Measurements from ENCODE around the gene BNIP5.

Gene BNIP5

DNA sequence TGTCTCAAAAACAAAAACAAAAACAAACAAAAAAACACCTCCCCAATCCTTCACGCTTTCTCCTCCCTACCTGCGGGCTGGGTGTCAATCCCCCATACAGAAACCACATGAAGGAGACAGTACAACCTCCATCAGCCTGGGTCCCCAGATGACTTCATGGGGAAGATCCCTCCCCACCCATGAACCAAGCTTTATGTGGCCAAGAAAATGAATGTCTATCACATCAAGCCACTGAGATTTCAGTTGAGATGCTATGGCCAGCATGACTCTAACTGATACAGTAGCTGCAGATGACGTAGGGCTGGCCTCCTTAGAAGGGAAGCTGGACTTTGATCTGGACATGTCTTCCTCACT lies 21.2 kb upstream of the BNIP5 start:
- peaks cover 33% of the 10 kb centered on the region for H3K4me1 Mint-ChIP-seq (ENCODE audit: low read depth)
- H3K36me3 Mint-ChIP-seq (ENCODE audit: low read depth), result no peaks in the 10 kb centered on the region
- no peaks in the 10 kb centered on the region for H3K27me3 Mint-ChIP-seq
- H3K4me3 Mint-ChIP-seq, result no peak overlapping the region
- peaks cover 6% of the 10 kb centered on the region for H3K9me3 Mint-ChIP-seq
- no peak overlapping the region for H3K27ac Mint-ChIP-seq

DNA sequence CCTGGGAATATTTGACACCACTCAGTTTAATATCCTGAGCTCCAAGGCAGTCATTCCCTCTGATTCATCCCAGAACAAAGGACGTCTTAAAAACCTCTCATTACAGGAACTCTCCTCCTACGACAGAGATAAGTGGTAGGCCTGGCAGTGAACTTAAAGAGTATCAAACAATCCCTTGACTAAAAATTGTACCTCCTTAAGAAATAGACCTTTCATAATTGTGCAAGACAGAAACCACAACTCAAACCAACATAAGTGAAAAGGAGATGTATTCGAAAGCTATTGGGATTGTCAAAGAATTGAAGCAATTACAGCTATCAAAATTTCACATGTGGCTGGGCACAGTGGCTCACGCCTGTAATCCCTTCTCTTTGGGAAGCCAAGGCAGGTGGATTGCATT lies 19.1 kb upstream of the BNIP5 start:
- H3K27ac Mint-ChIP-seq, result no peak overlapping the region
- H3K4me1 Mint-ChIP-seq (ENCODE audit: low read depth), result peaks cover 33% of the 10 kb centered on the region
- H3K4me3 Mint-ChIP-seq, result no peak overlapping the region
- H3K36me3 Mint-ChIP-seq (ENCODE audit: low read depth), result no peaks in the 10 kb centered on the region
- H3K9me3 Mint-ChIP-seq, result peaks cover 11% of the 10 kb centered on the region
- no peaks in the 10 kb centered on the region for H3K27me3 Mint-ChIP-seq

DNA sequence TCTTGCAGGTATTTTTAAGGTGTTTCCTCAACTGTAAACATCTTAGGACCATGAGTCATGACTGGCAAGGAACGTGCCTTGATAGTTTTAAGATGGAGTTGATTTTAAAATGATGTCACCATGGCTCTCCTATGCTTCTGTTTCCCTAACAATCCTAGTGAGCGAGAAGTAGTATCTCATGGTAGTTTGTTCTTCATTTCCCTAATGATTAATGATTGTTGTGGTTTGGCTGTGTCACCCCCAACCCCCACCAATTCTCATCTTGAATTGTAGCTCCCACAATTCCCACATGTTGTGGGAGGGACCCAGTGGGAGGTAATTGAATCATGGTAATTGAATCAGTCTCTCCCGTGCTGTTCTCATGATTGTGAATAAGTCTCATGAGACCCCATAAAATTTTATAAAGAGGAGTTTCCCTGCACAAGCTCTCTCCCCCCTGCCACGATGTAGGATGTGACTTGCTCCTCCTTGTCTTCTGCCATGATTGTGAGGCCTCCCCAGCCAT lies 16.8 kb upstream of the BNIP5 start:
- Mint-ChIP-seq H3K36me3 (ENCODE audit: low read depth) (no peaks in the 10 kb centered on the region), H3K9me3 (peaks cover 11% of the 10 kb centered on the region), H3K27me3 (no peaks in the 10 kb centered on the region), H3K4me3 (no peak overlapping the region), H3K4me1 (ENCODE audit: low read depth) (peaks cover 22% of the 10 kb centered on the region), H3K27ac (no peak overlapping the region)

DNA sequence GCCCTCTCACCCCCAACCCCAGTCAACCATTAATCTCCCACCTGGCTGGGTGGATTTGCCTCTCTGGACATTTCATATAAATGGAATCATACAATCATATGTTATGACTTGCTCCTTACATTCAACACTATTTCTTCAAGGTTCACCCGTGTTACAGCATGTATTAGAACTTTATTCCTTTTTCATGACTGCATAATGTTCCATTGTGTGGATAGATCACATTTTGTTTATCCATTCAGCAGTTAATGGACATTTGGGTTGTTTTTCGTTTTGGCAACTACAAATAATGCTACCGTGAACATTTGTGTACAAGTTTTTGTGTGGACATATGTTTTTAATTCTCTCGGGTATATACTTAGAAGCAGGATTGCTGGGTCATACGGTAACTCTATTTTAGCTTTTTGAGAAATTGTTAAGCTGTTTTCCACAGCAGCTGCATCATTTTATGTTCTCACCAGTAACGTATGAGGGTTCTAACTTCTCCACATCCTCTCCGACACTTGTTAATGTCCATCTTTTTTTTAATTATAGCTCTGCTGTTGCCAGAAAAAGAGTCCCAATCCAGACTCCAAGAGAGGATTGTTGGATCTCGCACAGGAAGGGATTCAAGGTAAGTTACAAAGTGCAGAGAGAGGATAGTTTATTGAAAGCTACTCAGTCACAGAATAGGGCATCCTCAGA lies 15.9 kb upstream of the BNIP5 start:
- Mint-ChIP-seq H3K36me3 (ENCODE audit: low read depth) (no peaks in the 10 kb centered on the region), H3K4me3 (no peak overlapping the region), H3K9me3 (peaks cover 11% of the 10 kb centered on the region), H3K27ac (peak overlapping the region; percentile 12), H3K27me3 (no peaks in the 10 kb centered on the region), H3K4me1 (ENCODE audit: low read depth) (peaks cover 13% of the 10 kb centered on the region)

- H3K4me1 Mint-ChIP-seq (ENCODE audit: low read depth), result peaks cover 8% of the 10 kb centered on the region
- no peak overlapping the region for H3K27ac Mint-ChIP-seq
- H3K27me3 Mint-ChIP-seq, result no peaks in the 10 kb centered on the region
- peaks cover 11% of the 10 kb centered on the region for H3K9me3 Mint-ChIP-seq
- H3K36me3 Mint-ChIP-seq (ENCODE audit: low read depth), result no peaks in the 10 kb centered on the region
- H3K4me3 Mint-ChIP-seq, result no peak overlapping the region
These were observed 14.2 kb upstream of the BNIP5 start for GRCh38 chr6:36350681-36351571.

GRCh38 chr6:36350082-36350481 lies 13.4 kb upstream of the BNIP5 start:
- Mint-ChIP-seq H3K27me3 (no peaks in the 10 kb centered on the region), H3K36me3 (ENCODE audit: low read depth) (no peaks in the 10 kb centered on the region), H3K4me1 (ENCODE audit: low read depth) (peaks cover 3% of the 10 kb centered on the region), H3K4me3 (no peak overlapping the region), H3K27ac (no peak overlapping the region), H3K9me3 (peaks cover 11% of the 10 kb centered on the region)

DNA sequence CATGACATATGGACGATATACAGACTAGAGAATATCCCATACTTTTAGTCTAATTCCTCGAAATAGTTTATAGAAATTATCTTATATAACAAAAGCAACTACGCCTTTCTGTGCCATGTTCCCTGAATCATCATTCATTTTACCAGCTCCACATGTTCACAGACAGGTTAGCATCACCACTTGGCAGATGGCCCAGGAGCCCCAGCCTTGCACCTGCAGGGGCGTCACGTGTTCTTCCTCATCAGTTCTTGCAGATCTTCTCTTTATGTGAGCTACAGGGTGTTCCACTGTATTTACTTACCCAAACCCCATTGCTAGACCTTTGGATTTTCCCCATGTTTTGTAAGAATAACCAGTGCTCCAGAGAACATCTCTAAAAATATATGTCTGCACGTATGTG lies 12.6 kb upstream of the BNIP5 start:
- Mint-ChIP-seq H3K4me1 (ENCODE audit: low read depth) (peaks cover 3% of the 10 kb centered on the region), H3K9me3 (peaks cover 11% of the 10 kb centered on the region), H3K27me3 (no peaks in the 10 kb centered on the region), H3K27ac (no peak overlapping the region), H3K4me3 (no peak overlapping the region), H3K36me3 (ENCODE audit: low read depth) (no peaks in the 10 kb centered on the region)

DNA sequence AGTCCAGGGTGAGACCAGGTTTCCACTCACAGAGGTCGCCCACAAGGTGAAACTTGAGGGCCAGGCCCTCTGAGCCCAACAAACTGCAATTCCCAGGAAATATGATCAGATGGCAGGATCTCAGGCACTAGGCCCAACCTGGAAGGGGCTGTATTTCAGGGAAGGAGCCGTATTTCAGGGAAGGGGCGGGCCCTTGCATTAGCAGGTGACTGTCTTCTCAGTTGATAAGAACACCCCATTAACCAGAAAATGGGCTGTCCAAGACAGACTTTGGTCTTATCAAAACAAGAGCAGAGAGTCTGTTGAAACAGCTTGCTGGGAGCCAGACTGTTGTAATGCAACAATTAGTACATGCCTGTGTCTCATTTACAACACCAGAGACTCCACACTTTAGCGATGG lies 10.9 kb upstream of the BNIP5 start:
- Mint-ChIP-seq H3K4me1 (ENCODE audit: low read depth) (no peaks in the 10 kb centered on the region), H3K9me3 (peaks cover 2% of the 10 kb centered on the region), H3K27me3 (peaks cover 6% of the 10 kb centered on the region), H3K4me3 (no peak overlapping the region), H3K27ac (no peak overlapping the region), H3K36me3 (ENCODE audit: low read depth) (no peaks in the 10 kb centered on the region)

- H3K4me3 Mint-ChIP-seq, result no peak overlapping the region
- no peaks in the 10 kb centered on the region for H3K4me1 Mint-ChIP-seq (ENCODE audit: low read depth)
- peaks cover 9% of the 10 kb centered on the region for H3K27me3 Mint-ChIP-seq
- H3K36me3 Mint-ChIP-seq (ENCODE audit: low read depth), result no peaks in the 10 kb centered on the region
- H3K27ac Mint-ChIP-seq, result no peak overlapping the region
- H3K9me3 Mint-ChIP-seq, result no peaks in the 10 kb centered on the region
These were observed 10.0 kb upstream of the BNIP5 start for GRCh38 chr6:36346486-36347273.

GRCh38 chr6:36345681-36346466 lies 9.2 kb upstream of the BNIP5 start:
- Mint-ChIP-seq H3K27me3 (peaks cover 11% of the 10 kb centered on the region), H3K27ac (no peak overlapping the region), H3K9me3 (no peaks in the 10 kb centered on the region), H3K36me3 (ENCODE audit: low read depth) (no peaks in the 10 kb centered on the region), H3K4me3 (no peak overlapping the region), H3K4me1 (ENCODE audit: low read depth) (peaks cover 1% of the 10 kb centered on the region)

- Mint-ChIP-seq H3K4me3 (no peak overlapping the region), H3K36me3 (ENCODE audit: low read depth) (no peaks in the 10 kb centered on the region), H3K4me1 (ENCODE audit: low read depth) (peaks cover 5% of the 10 kb centered on the region), H3K27me3 (peaks cover 29% of the 10 kb centered on the region), H3K27ac (no peak overlapping the region), H3K9me3 (no peaks in the 10 kb centered on the region)
These were observed 6.5 kb upstream of the BNIP5 start for GRCh38 chr6:36343109-36343680.

- no peak overlapping the region for H3K4me3 Mint-ChIP-seq
- H3K36me3 Mint-ChIP-seq (ENCODE audit: low read depth), result no peaks in the 10 kb centered on the region
- H3K27me3 Mint-ChIP-seq, result peaks cover 32% of the 10 kb centered on the region
- H3K9me3 Mint-ChIP-seq, result no peaks in the 10 kb centered on the region
- no peak overlapping the region for H3K27ac Mint-ChIP-seq
- peaks cover 14% of the 10 kb centered on the region for H3K4me1 Mint-ChIP-seq (ENCODE audit: low read depth)
These were observed 4.1 kb upstream of the BNIP5 start for GRCh38 chr6:36340618-36341454.

DNA sequence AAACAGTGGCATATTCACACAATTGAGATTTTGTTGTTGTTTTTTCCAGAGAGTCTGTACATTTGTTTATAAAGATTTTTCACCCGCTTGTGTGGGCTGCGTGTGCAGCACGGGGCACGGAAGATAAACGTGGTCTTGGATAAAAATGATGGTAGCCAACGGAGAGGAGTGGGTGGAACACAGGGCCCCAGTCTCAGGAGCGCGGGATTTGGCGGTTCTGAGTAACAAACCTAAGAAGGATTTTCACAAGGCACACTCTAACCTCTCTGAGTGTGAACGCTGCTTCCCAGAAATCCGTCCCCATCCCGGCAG lies 3.6 kb upstream of the BNIP5 start:
- Mint-ChIP-seq H3K4me1 (ENCODE audit: low read depth) (peaks cover 14% of the 10 kb centered on the region), H3K27ac (no peak overlapping the region), H3K9me3 (no peaks in the 10 kb centered on the region), H3K27me3 (peaks cover 37% of the 10 kb centered on the region), H3K36me3 (ENCODE audit: low read depth) (no peaks in the 10 kb centered on the region), H3K4me3 (no peak overlapping the region)

All from stimulated activated naive CD8-positive, alpha-beta T cell treated with anti-CD3 and anti-CD28 coated beads, Interleukin-15, Interleukin-2, amounts not matched to agents 100 ng/mL and 50 ng/mL, for 24 hours (primary cell).